Stimulated activated CD4-positive, alpha-beta T cell treated with anti-CD3 and anti-CD28 coated beads, TNF-alpha, amount 100 ng/mL, for 4 hours (primary cell): Measurements from ENCODE around the gene FMN2.

Experiments
- DNase-seq, 3 experiments: peaks; one replicate each; pipeline ENCODE4 v3.0.0-alpha.2; 2020; ENCODE audit warnings: low read depth in 3 of 3

FMN2 gene

GRCh38 chr1:240198376-240198775, 106.7 kb downstream of the FMN2 start:
- DNase-seq: no peak

GRCh38 chr1:240199758-240200645, 108.3 kb downstream of the FMN2 start:
- DNase-seq: no peak

GRCh38 chr1:240201931-240202330, 110.2 kb downstream of the FMN2 start:
- DNase-seq: no peak

GRCh38 chr1:240207073-240207709, 115.5 kb downstream of the FMN2 start:
- DNase-seq: no peak

- no peak for DNase-seq
These were observed 118.3 kb downstream of the FMN2 start for GRCh38 chr1:240210026-240210425.

GRCh38 chr1:240212556-240212955, 120.9 kb downstream of the FMN2 start:
- DNase-seq: no peak

GRCh38 chr1:240217403-240217802, 125.7 kb downstream of the FMN2 start:
- DNase-seq: no peak

GRCh38 chr1:240219104-240219503, 127.4 kb downstream of the FMN2 start:
- no peak for DNase-seq

GRCh38 chr1:240226102-240226501, 134.4 kb downstream of the FMN2 start:
- no peak for DNase-seq

GRCh38 chr1:240230816-240231215, 139.1 kb downstream of the FMN2 start:
- no peak for DNase-seq

- no peak for DNase-seq
These were observed 140.8 kb downstream of the FMN2 start for GRCh38 chr1:240232530-240232929.

- no peak for DNase-seq
These were observed 143.0 kb downstream of the FMN2 start for GRCh38 chr1:240234485-240235210.

- DNase-seq: no peak
These were observed 144.0 kb downstream of the FMN2 start for GRCh38 chr1:240235521-240236288.

- DNase-seq: no peak
These were observed 145.6 kb downstream of the FMN2 start for GRCh38 chr1:240237305-240237721.

- no peak for DNase-seq
These were observed 147.6 kb downstream of the FMN2 start for GRCh38 chr1:240239309-240239708.

- DNase-seq: no peak
These were observed 149.6 kb downstream of the FMN2 start for GRCh38 chr1:240241278-240241677.

- DNase-seq: no peak
These were observed 151.0 kb downstream of the FMN2 start for GRCh38 chr1:240242601-240243144.

GRCh38 chr1:240244968-240245628, 153.4 kb downstream of the FMN2 start:
- no peak for DNase-seq

GRCh38 chr1:240245629-240246020, 153.9 kb downstream of the FMN2 start:
- no peak for DNase-seq

GRCh38 chr1:240247899-240248298, 156.2 kb downstream of the FMN2 start:
- no peak for DNase-seq

- DNase-seq: no peak
These were observed 162.3 kb downstream of the FMN2 start for GRCh38 chr1:240254006-240254405.
